Esophagus muscularis mucosa (tissue), 3 donors: Measurements from ENCODE around the gene KLF6.

Experiments used
- CTCF ChIP-seq, 3 experiments: fragments of 200-600 bp in 2 of 3; fragments of 450-650 bp in 1 of 3; sonication (generic) in 2 of 3; IDR thresholded peaks; one replicate each; pipeline ENCODE4 v1.5.1; 2017 to 2019; ENCODE audit warnings: antibody characterized with exemption in 3 of 3, mild to moderate bottlenecking in 2 of 3, moderate library complexity in 1 of 3
- EP300 ChIP-seq: sonication (generic); formaldehyde crosslinking; IDR thresholded peaks from one replicate; pipeline ENCODE4 v1.6.1; 2017; ENCODE audit warnings: antibody characterized with exemption

- TF ChIP-seq CTCF (IDR thresholded peaks at IDR 0.05), result no peak
- no peak for TF ChIP-seq EP300
Observed at GRCh38 chr10:3747984-3748383, 37.0 kb downstream of the KLF6 start.
